BLaER1 treated with 17β-estradiol and CSF1 and Interleukin-3, amounts not matched to agents 10 nM and 100 nM (cell line): ENCODE measurements around the gene UBAC2.

Experiments used
- H3K27ac ChIP-seq, 11 experiments: shearing (Covaris generic); formaldehyde crosslinking; 2 replicates each; pipeline ENCODE4 v1.8.1; 2022
- H3K27me3 ChIP-seq, 11 experiments: shearing (Covaris generic); formaldehyde crosslinking; 2 replicates each; pipeline ENCODE4 v1.8.1; 2022
- H3K36me3 ChIP-seq, 11 experiments: shearing (Covaris generic); formaldehyde crosslinking; 2 replicates each; pipeline ENCODE4 v1.8.1; 2022
- H3K4me1 ChIP-seq, 10 experiments: shearing (Covaris generic); formaldehyde crosslinking; 2 replicates each; pipeline ENCODE4 v1.8.1; 2022
- H3K4me2 ChIP-seq, 11 experiments: shearing (Covaris generic); formaldehyde crosslinking; 2 replicates each; pipeline ENCODE4 v1.8.1; 2022
- H3K4me3 ChIP-seq, 10 experiments: shearing (Covaris generic); formaldehyde crosslinking; 2 replicates each; pipeline ENCODE4 v1.8.1; 2022
- H3K9ac ChIP-seq, 11 experiments: shearing (Covaris generic); formaldehyde crosslinking; 2 replicates each; pipeline ENCODE4 v1.8.1; 2022
- H3K9me3 ChIP-seq, 11 experiments: shearing (Covaris generic); formaldehyde crosslinking; replicated peaks in 1 of 11; 2 replicates each; pipeline ENCODE4 v1.8.1; 2022
- H4K20me1 ChIP-seq, 11 experiments: shearing (Covaris generic); formaldehyde crosslinking; 2 replicates each; pipeline ENCODE4 v1.8.1; 2022
- Cebpa-rat ChIP-seq, 11 experiments: shearing (Covaris generic); IDR thresholded peaks; 2 replicates each; pipeline ENCODE4 v1.8.1; 2022

UBAC2 gene

DNA sequence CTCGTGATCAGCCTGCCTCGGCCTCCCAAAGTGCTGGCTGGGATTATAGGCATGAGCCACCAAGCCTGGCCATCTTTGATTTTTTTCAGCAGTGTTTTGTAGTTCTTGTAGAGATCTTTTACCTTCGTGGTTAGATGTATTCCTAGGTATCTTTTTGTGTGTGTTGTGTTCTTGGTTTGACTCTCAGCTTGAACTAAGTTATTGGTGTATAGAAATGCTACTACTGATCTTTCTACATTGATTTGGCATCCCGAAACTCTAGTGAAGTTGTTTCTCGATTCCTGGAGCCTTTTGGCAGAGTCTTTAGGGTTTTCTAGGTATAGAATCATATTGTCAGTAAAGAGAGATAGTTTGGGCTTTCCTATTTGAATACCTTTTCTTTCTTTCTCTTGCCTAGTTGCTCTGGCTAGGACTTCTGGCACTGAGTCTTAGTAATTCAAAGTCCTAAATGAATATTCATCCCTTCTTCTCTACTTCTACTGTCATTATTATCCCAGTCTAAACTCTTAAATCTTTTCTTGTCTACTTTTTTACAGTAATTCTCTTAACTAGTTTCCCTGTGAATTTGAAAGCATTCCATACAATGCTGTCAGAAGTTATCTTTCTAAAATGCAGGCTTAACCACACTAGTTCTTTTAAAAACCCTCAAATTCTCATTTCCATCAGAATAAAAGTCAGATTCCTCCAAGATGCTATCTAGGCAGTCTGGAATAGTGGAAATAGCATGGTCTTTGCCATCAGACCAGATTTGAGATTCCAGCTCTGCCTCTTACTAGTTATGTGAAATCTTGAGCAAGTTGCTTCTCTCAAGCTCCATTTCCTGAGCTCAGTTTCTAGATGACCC lies 50.5 kb downstream of the UBAC2 start:
- Histone ChIP-seq H3K27ac (peak overlapping the region in 6 of 11 experiments; percentile 4 to 19 (median 8); a peak in 6 of 22 replicates), H3K27me3 (no peaks in the 10 kb centered on the region), H3K36me3 (peaks cover 48 to 98% (median 88%) of the 10 kb centered on the region in 11 experiments), H3K9me3 (peaks cover 0 to 24% (median 16%) of the 10 kb centered on the region in 11 experiments; a peak in 18 of 22 replicates), H3K4me1 (peaks cover 19 to 43% (median 27%) of the 10 kb centered on the region in 10 experiments), H4K20me1 (peaks cover 0 to 23% (median 0%) of the 10 kb centered on the region in 11 experiments; a peak in 1 of 22 replicates), H3K9ac (no peak overlapping the region), H3K4me3 (no peak overlapping the region), H3K4me2 (peak overlapping the region in 6 of 11 experiments; percentile 7 to 54 (median 33); a peak in 9 of 22 replicates)
- TF ChIP-seq Cebpa-rat (IDR thresholded peaks at IDR 0.05), result no peak

- Histone ChIP-seq H3K4me2 (peak overlapping the region in 6 of 11 experiments; percentile 7 to 54 (median 33); a peak in 10 of 22 replicates), H3K36me3 (peaks cover 41 to 91% (median 81%) of the 10 kb centered on the region in 11 experiments), H3K9ac (no peak overlapping the region), H3K4me1 (peaks cover 25 to 50% (median 30%) of the 10 kb centered on the region in 10 experiments), H3K27me3 (no peaks in the 10 kb centered on the region), H4K20me1 (peaks cover 0 to 23% (median 0%) of the 10 kb centered on the region in 11 experiments; a peak in 1 of 22 replicates), H3K27ac (peak overlapping the region in 6 of 11 experiments; percentile 4 to 19 (median 8); a peak in 8 of 22 replicates), H3K9me3 (peaks cover 0 to 24% (median 16%) of the 10 kb centered on the region in 11 experiments; a peak in 18 of 22 replicates), H3K4me3 (no peak overlapping the region)
- TF ChIP-seq Cebpa-rat (IDR thresholded peaks at IDR 0.05), result no peak
Observed at GRCh38 chr13:99251921-99252320, 51.3 kb downstream of the UBAC2 start.

DNA sequence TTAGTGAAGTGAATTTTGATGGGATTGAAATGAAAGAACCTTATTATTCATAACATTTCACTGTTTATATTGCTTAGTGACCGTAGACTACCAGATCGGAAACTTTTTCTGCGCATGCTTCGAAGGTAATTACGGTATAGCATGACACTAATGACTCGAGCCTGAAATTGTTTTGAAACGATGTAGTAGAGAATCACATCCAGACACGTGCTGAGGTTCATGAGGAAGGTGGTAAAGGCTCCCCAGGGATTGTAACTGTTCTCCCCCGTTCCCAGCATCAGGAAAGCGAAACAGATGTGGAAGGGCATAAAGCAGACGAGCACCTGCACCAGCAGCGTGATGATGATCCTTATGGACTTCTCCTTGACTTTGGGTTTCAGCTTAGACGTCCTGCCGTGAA lies 54.2 kb downstream of the UBAC2 start:
- peak overlapping the region; percentile 69 to 97 (median 85) for H3K4me2 ChIP-seq

GRCh38 chr13:99255271-99255670 lies 54.6 kb downstream of the UBAC2 start:
- Histone ChIP-seq H3K4me3 (peak overlapping the region in 7 of 10 experiments; percentile 51 to 77 (median 66); a peak in 12 of 20 replicates), H3K4me1 (peaks cover 48 to 83% (median 57%) of the 10 kb centered on the region in 10 experiments), H3K27ac (peak overlapping the region in 10 of 11 experiments; percentile 84 to 96 (median 90); a peak in 16 of 22 replicates), H3K9ac (peak overlapping the region in 8 of 11 experiments; percentile 68 to 89 (median 84); a peak in 12 of 22 replicates), H3K4me2 (peak overlapping the region; percentile 69 to 97 (median 85)), H3K27me3 (no peaks in the 10 kb centered on the region), H3K36me3 (peaks cover 17 to 69% (median 57%) of the 10 kb centered on the region in 11 experiments), H4K20me1 (peaks cover 0 to 18% (median 0%) of the 10 kb centered on the region in 11 experiments; a peak in 2 of 22 replicates), H3K9me3 (peaks cover 0 to 11% (median 0%) of the 10 kb centered on the region in 11 experiments; a peak in 5 of 22 replicates)
- TF ChIP-seq Cebpa-rat (IDR thresholded peaks at IDR 0.05), result no peak

More for the DNA sequence above, 54.2 kb downstream of the UBAC2 start:
- TF ChIP-seq Cebpa-rat (IDR thresholded peaks at IDR 0.05), result no peak
- H3K4me1 ChIP-seq, result peaks cover 44 to 78% (median 52%) of the 10 kb centered on the region in 10 experiments
- H3K27ac ChIP-seq, result peak overlapping the region in 9 of 11 experiments; percentile 85 to 96 (median 91); a peak in 15 of 22 replicates
- peaks cover 17 to 69% (median 57%) of the 10 kb centered on the region in 11 experiments for H3K36me3 ChIP-seq
- H3K27me3 ChIP-seq, result no peaks in the 10 kb centered on the region
- peak overlapping the region in 7 of 10 experiments; percentile 51 to 77 (median 66); a peak in 9 of 20 replicates for H3K4me3 ChIP-seq
- H3K9me3 ChIP-seq, result peaks cover 0 to 11% (median 0%) of the 10 kb centered on the region in 11 experiments; a peak in 5 of 22 replicates
- H4K20me1 ChIP-seq, result peaks cover 0 to 22% (median 0%) of the 10 kb centered on the region in 11 experiments; a peak in 2 of 22 replicates
- peak overlapping the region in 5 of 11 experiments; percentile 4 to 89 (median 85); a peak in 6 of 22 replicates for H3K9ac ChIP-seq

DNA sequence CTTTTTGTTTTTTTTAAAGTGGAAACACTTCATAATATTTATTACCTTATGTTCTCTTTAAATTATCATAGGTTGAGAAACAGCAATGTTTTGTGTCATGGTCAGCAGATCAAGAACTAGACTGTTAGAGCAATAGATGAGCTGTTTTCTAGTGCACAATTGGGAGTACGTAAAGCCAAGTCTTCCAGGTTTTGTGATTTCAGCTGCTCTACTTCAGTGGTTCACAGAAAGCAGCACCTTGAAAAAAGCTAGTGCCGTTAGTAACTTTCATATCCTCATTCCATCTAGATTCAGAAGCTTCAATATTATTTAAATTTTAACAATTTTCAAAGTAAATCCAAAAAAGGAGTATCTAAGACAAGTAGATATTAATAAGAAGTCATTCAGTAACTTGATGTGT lies 55.6 kb downstream of the UBAC2 start:
- peaks cover 0 to 11% (median 0%) of the 10 kb centered on the region in 11 experiments; a peak in 5 of 22 replicates for H3K9me3 ChIP-seq
- peak overlapping the region; percentile 68 to 89 (median 82); a peak in 21 of 22 replicates for H3K9ac ChIP-seq
- H3K4me2 ChIP-seq, result peak overlapping the region; percentile 69 to 97 (median 85)
- H3K36me3 ChIP-seq, result peaks cover 17 to 66% (median 51%) of the 10 kb centered on the region in 11 experiments
- H4K20me1 ChIP-seq, result peaks cover 0 to 11% (median 0%) of the 10 kb centered on the region in 11 experiments; a peak in 2 of 22 replicates
- H3K4me1 ChIP-seq, result peaks cover 56 to 89% (median 67%) of the 10 kb centered on the region in 10 experiments
- H3K27ac ChIP-seq, result peak overlapping the region; percentile 39 to 96 (median 89); a peak in 21 of 22 replicates
- no peaks in the 10 kb centered on the region for H3K27me3 ChIP-seq
- TF ChIP-seq Cebpa-rat (IDR thresholded peaks at IDR 0.05), result no peak
- H3K4me3 ChIP-seq, result peak overlapping the region; percentile 39 to 77 (median 64); a peak in 18 of 20 replicates

- H3K4me1 ChIP-seq, result peaks cover 56 to 89% (median 71%) of the 10 kb centered on the region in 10 experiments
- H3K4me2 ChIP-seq, result peak overlapping the region; percentile 69 to 97 (median 85)
- peak in 8 of 11 experiments; percentile 54 to 94 (median 74); a peak in 13 of 22 replicates for TF ChIP-seq Cebpa-rat (IDR thresholded peaks at IDR 0.05)
Observed at GRCh38 chr13:99256709-99257108, 56.1 kb downstream of the UBAC2 start.

GRCh38 chr13:99257291-99257690 lies 56.6 kb downstream of the UBAC2 start:
- Histone ChIP-seq H3K9me3 (peaks cover 0 to 11% (median 0%) of the 10 kb centered on the region in 11 experiments; a peak in 5 of 22 replicates), H3K4me3 (peak overlapping the region; percentile 39 to 77 (median 64)), H4K20me1 (peaks cover 0 to 6% (median 0%) of the 10 kb centered on the region in 11 experiments; a peak in 2 of 22 replicates), H3K9ac (peak overlapping the region; percentile 66 to 89 (median 82); a peak in 21 of 22 replicates), H3K4me2 (peak overlapping the region; percentile 60 to 97 (median 85); a peak in 21 of 22 replicates), H3K27me3 (no peaks in the 10 kb centered on the region), H3K4me1 (peaks cover 56 to 87% (median 77%) of the 10 kb centered on the region in 10 experiments), H3K36me3 (peaks cover 17 to 63% (median 48%) of the 10 kb centered on the region in 11 experiments), H3K27ac (peak overlapping the region; percentile 24 to 96 (median 89); a peak in 21 of 22 replicates)
- no peak for TF ChIP-seq Cebpa-rat (IDR thresholded peaks at IDR 0.05)

More at GRCh38 chr13:99256709-99257108, 56.1 kb downstream of the UBAC2 start:
- H3K27ac ChIP-seq, result peak overlapping the region; percentile 39 to 96 (median 89); a peak in 21 of 22 replicates
- H3K9me3 ChIP-seq, result peaks cover 0 to 11% (median 0%) of the 10 kb centered on the region in 11 experiments; a peak in 5 of 22 replicates
- no peaks in the 10 kb centered on the region for H3K27me3 ChIP-seq
- peak overlapping the region; percentile 39 to 77 (median 64) for H3K4me3 ChIP-seq
- H3K36me3 ChIP-seq, result peaks cover 17 to 66% (median 50%) of the 10 kb centered on the region in 11 experiments
- peaks cover 0 to 8% (median 0%) of the 10 kb centered on the region in 11 experiments; a peak in 2 of 22 replicates for H4K20me1 ChIP-seq
- peak overlapping the region; percentile 66 to 89 (median 82) for H3K9ac ChIP-seq
